MV-4-11 (cell line): ENCODE results near the gene CHD1L.
"Not testable (repeated sequence)": the region's sequence is repeated elsewhere in the genome, so short reads cannot be mapped to it uniquely, and the experiment has no call there.

Experiments used
- DNase-seq: peaks from one replicate; lab custom pipeline; 2025; lab: John Stamatoyannopoulos, UW

The CHD1L gene

DNA sequence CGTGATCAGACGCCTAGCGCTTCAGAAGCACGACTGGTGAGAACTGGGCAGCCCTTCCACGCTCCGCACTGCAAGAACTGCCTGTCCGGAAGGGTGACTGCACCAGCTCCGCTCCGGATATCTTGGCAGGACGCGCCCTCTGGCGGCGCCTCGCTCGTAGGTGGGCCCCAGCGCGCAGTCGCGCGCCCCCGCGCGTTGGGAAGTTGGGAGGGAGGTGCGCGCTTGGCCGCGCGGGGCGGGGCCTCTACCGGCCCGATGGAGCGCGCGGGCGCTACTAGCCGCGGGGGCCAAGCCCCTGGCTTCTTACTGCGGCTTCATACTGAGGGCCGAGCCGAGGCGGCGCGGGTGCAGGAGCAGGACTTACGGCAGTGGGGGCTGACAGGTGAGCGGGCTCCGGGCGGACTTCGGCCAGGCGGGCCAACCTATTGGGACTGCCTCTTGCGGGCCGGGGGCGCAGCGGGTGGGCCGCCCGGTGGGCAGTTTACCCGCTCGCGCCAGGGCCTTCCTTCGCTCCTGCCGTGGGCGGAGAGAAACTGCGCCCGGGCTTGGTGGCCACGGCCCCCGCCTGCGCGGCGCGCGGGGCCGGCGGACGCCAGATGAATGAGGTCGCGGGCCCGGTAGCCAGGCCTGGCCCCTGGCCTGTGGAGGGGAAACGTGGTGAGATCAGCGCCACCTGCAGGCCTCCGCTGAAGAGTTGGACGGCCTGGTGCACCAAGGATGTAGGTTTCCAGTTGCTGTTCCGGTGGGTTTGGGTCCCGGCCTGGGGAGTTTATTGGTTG, at the start of gene CHD1L:
TSS of gene CHD1L (plus strand) at position 236 of the 779 bp plus-strand sequence. CDS start at position 256, 20 bp downstream.
- peak; percentile 92 for DNase-seq

DNA sequence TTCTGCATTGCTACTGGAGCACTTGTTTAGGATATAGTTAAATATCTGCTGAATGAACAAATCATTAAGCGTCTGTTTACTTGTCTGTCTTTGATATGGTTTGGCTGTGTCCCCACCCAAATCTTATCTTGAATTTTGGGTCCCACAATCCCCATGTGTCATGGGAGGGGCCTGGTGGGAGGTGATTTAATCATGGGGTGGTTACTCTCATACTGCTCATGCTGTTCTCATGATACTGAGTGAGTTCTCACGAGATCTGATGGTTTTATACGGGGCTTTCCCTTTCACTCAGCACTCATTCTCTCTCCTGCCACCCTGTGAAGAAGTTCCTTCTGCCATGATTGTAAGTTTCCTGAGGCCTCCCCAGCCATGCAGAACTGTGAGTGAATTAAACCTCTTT, 45.2 kb upstream of the CHD1L start:
- DNase-seq, result not testable (repeated sequence)

DNA sequence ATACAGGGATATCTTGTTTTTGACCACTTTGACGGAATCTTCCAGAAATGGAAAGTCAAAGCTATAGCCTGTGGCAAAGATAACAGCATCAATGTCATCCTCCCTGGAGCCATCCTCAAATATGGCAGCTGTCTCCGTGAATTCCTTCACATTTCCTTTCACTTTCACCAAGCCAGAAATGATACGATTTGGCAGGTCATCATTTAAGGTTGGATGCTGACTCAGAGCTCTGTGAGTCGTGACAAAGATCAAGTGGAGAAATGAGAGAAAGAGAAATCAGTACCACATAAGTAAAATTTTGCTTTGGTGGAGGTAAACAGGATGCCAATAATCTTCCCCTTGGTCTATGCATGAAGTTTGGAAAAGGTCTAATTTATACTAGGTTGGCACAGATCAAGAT, 41.2 kb upstream of the CHD1L start:
- no peak for DNase-seq

DNA sequence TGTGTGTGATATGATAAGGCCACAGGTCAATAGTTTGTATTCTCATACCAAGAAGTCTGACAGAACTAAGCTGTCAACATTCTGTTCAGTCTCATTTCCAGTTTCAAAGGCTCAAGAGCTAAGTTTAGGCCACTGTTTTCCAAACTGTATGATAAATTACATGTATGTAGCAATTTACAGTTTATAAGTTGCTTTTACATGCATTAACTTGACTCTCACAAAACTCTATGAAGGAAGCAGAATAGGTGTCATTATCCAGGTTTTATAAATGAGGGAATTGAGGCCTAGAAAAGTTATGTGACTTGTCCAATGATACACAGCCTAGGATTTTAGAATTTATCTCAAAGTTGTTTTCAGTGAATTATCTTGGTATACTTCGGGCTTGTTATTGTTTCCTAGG, 40.7 kb upstream of the CHD1L start:
- DNase-seq, result no peak

DNA sequence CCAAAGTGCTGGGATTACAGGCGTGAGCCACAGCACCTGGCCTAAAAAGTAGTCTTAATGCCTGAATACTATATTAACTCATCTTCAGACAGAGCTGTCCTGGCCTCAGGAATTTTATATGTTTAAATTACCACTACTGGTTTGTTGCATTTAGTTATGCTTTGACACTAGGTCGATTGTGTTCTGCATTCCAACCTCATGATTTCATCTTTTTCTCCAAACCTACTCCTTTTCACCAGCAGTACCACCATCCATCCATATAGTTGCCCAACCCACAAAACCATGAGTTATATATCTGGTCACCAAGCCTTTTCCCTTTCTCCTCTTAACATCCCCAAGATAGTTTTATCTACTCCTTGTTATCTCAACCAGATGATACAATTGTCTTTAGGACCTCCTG, 39.9 kb upstream of the CHD1L start:
- no peak for DNase-seq

DNA sequence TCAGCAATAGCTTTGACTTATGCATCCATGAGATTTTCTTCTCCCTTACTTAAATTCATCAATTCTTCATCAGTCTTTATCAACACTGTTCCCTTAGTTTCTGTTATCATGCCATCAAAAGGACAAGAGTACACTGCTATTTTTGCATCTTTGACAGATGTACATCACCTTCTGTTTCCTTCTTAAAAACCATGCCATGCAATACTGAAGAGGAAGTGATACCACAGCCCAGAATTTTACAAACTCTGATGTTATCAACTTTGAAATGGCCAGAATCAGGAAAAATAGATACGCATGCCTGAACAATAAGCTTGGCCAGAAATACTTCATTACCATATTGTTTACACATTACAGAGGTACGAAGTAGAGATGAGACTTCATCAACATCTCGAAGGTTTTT, 38.4 kb upstream of the CHD1L start:
- peak; percentile 79 for DNase-seq

DNA sequence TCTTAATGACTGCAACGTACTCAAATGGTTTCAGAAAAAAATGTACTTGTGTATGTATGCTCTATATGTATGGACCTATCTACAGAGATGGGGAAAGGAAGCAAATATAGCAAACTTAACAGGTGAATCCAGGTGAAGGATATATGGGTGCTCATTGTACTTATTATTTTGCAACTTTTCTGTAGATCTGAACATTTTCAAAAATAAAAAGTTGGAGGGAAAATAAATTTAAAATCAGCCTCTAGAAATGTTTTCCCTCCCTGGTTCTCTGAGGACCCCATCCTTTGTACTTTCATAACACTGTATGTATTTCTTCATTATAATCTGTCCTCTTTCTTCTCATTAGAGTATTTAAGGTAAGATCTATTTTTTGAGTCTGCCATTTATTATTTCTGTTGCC, 35.3 kb upstream of the CHD1L start:
- DNase-seq, result no peak

DNA sequence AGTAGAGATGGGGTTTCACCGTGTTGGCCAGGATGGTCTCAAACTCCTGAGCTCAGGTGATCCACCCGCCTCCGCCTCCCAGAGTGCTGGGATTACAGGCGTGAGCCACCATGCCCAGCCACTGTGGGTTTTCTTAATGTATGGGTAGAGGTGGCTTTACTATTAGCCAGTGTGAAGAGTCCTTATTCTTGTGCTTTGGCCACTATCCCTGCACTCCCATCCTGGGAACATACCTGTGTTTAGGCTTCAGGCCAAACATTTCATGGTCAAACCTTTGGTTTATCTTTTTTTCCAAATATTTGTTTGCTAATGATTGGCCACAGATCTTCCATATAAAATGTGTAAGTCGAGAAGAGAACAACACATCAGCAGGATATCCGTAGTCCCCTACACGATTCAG, 33.9 kb upstream of the CHD1L start:
- DNase-seq, result no peak

DNA sequence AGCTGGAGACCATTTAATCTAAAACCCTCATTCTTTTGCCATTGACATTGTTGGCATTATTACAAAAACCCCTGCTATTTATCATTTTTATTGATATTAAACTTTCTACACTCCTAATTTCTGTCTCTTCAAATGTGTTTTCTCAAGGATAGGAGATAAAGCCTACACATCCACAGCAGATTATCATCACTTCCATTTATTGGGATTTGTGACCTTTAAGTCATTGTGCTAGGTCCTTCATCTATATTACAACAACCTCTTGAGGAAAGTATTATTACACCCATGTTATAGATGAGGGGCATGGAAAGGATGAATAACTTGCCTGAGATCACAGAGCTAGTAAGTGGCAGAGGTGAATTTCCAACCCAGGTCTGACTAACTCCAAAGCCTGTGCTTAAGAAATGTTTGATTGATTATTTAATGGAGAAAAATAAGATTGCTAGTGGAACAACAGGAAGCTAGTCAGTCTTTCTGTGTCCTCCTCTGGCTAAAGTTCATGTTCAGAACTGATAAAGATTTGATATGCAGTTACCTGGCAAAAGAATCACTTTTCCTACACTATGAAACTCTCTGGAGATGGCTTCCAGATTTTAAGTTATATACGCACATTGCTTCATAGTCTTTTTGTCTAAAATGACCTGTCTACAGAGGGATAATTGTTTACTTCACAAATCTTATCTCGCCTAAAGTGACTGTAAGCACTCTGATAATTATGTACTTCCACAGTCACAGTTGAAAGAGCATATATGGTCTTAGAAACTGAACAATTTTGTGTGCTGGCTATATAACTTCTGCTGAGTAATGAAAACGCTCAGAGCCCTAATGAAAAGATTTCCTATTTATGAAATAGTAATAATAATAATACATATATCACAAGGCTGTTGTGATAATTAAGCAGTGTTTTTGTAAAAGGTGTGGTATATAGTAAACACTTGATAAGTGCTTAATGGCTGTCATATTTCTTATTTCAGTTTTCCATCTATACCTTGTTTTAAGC, 32.4 kb upstream of the CHD1L start:
- no peak for DNase-seq

DNA sequence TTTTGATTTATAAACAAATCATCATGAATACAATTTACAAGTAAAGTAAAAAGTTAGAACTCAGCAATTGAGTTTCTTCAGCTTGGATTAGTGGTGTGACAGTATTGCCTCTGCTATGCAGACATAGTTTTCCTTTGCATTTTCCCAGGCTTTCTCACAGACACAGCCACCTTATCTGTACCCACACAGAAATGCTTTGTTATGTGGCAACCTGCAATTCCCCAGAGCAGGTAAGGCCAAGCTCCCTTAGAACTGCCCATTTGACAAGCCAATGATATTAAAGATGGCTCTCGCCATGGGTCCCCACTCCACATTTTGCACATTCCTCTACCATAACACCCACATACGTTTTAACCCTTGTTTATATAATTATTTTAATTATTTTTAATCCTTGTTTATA, 31.5 kb upstream of the CHD1L start:
- no peak for DNase-seq

DNA sequence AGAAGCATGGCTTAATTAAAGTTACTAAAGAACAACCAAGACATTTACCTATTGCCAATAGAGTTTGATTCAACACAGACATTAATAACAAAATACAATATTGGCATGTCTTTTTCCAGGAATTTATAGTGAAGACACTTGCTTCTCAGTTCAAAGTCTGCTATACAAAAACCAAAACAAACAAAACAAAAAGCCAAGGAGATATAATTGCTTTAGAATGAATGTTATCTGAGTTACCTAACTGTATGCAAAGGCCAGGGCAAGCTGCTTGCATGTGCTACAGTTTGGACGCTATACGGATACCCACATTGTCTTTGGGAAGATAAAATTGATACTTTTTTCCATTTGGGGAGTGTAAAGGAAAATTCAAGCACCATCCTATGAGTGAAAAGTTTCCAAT, 30.9 kb upstream of the CHD1L start:
- DNase-seq, result no peak

DNA sequence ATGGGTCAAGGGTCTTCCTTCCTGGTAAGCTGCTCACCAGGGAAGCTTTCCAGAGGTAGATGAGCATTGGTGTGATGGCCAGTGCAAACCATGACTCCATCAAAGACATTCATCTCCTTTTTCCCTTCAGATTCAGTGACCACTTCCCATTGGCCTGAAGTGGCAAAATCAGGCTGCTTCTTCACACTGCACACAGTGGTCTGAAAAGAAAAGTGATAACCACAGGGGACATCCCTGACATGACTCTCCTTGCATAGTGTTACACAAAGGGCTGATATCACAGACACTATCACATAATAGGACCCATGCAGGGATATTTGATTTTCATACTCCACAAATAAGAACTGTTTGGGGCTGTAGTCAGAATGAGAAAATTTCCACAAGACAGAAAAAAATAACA, 29.2 kb upstream of the CHD1L start:
- no peak for DNase-seq

DNA sequence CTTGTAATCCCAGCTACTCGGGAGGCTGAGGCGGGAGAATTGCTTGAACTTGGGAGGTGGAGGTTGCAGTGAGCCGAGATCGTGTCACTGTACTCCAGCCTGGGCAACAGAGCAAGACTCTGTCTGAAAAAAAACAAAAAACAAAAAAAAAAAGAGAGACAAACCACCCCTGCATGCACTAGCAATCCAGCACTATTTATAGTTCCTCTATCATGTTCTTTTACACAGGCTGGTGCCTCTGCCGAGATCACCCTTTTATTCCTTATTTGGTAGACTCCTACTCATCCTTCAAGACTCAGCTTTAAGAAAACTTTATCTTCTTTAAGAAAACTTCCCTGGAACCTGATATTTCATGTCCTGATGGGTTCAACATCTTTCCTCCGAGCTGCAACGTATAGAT, 28.2 kb upstream of the CHD1L start:
- DNase-seq, result no peak

DNA sequence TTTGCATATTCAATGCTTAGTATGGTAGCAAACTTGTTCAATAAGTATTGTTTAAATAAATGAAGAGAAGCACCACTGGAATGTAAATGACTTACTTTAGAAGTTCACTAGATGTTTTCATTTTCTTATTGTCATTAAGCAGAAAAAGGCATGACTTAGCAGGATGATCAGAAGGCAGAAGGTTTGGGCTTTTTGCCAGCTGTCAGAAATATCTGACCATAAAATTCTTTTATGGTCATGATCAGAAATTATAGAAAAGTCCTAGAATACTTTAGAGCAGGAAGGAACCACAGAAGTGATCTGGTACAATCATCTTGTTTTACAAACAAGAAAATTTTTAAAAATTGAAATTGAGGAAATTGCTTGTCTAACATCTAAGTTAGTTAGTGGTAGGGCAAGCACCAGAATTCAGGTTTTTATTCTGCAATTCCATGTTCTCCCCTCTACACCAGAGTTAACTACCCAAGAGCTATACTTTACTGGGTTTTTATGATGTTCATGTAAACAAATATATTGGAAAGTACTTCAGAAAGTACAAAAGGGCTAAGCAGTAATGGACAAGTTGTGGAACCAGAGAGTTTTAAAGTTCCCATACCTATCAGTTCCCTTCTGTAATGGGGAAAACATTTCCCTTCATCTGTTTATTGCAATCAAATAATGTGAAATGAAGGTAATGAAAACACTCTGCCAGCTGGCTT, 27.5 kb upstream of the CHD1L start:
- DNase-seq, result no peak

DNA sequence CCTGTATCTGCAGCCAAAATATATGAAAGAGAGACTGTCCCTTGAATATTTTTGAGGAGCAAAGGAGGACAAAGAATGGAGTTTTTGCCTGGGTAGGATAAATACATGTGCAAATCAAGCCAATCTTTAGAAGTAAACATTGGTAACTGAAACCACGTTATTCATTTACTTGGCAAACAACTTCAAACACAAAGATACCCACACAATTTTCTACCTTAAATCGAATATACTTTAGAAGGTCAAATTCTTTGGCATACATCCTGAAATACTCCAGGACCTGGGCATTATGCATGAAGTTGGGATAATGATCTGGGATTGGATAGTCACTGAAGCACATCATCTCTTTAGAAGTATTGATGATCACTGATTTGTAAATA, 27.0 kb upstream of the CHD1L start:
- DNase-seq, result no peak

DNA sequence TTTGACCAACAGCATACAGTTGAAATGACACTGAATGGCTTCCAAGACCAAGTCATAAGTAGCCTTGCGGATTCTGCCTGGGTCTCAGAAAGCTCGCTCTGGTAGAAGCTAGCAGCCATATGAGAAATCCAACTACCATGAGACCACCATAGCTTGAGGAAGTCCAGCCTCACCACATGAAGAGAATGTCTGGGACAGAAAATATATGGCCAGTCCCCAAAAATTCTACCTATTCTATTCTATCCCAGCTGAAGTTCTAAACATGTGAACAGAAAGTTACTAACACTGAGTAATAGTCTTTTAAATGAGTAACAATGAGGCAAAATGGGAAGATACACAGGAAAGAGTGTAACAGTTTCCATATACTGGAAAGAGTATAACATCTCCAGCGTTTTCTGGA, 26.4 kb upstream of the CHD1L start:
- no peak for DNase-seq

DNA sequence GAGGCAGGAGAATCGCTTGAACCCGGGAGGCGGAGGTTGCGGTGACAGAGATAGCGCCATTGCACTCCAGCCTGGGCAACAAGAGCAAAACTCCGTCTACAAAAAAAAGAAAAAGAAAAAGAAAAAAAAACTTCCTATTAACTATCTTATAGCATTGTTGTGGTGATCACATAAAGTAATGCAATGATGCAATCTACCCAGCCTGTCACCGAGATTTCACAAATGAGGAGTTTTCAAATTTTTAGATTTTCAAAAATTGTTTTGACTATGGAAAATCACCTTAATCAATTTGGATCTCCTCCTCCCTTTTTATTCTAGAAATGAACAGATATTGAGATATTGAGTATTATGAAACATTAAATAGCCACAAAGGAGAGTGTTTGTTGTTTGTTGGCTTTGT, 25.3 kb upstream of the CHD1L start:
- DNase-seq, result no peak

DNA sequence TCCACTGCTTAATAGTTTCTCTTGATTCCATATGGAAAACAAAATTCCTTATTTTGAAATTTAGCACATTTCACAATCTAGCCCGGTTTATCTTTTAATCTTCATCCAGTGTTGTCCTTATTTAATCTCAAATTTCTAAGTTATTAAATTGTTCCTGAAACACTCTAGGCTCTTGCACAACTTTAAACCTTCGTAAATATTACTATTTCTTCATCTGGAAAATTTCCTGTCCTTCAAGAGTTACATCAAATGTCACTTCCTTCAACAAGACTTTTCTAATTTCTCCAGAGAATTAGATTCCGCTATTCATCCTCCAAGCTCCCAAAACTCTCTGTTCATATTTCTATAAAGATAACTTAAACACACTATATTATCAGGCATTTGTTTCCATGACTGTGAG, 23.9 kb upstream of the CHD1L start:
- DNase-seq, result no peak

DNA sequence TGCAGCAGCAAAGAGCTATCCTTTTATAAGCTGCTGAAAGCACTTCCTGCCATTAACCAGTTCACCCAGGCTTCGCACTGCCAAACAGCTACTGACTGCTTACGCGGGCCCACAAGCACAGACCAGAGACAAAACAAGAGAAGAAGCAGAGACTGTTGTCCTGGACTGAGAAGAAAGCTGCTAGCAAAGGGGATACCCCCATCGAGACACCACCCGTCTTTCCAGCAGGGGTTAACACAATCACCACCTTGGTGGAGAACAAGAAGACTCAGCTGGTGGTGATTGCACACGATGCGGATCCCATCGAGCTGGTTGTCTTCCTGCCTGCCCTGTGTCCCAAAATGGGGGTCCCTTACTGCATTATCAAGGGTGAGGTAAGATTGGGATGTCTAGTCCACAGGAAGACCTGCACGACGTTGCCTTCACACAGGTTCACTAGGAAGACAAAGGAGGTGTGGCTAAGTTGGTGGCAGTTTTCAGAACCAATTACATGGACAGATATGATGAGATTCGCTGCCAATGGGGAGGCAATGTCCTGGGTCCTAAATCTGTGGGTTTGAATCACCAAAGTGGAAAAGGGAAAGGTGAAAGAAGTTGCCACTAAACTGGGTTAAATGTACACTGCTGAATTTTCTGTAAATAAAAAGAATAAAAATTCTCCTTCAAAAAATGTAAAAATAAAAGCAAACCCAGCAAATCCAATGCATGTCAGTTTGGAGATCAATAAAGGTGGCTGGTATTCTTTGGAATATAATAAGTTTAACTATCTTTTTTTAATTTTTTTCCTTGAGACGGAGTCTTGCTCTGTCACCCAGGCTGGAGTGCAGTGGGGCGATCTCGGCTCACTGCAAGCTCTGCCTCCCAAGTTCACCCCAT, 18.5 kb upstream of the CHD1L start:
- no peak for DNase-seq

DNA sequence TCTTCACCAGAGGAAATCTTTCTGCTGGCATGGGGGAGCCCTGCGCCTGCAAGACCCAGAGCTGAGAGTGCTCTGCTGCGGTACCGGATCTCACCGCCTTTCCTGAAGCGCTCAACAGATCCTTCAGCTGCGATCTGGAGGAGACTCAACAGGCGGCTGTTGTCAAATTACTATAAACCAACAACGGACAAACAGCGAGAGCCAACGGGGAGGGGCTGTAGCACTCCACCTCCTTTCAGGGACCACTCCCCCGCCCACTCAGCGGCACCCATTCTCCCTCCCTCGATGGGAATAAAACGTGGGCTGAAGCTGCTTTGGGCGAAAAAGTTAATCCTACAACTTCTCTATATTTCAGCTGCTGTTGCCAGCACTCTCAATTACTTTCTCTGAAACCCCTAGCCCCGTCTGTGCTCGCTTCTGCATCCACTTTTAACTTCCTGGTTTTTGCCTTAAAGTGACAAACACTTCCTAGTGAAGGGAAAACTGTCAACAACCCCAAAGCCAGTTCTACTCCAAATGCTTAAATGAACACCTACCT, 17.2 kb upstream of the CHD1L start, which contains the start of gene FMO5:
TSS of gene FMO5 (minus strand) at position 147 of the 538 bp plus-strand sequence. CDS start 310 bp downstream, outside the sequence.
- DNase-seq, result peak; percentile 75

DNA sequence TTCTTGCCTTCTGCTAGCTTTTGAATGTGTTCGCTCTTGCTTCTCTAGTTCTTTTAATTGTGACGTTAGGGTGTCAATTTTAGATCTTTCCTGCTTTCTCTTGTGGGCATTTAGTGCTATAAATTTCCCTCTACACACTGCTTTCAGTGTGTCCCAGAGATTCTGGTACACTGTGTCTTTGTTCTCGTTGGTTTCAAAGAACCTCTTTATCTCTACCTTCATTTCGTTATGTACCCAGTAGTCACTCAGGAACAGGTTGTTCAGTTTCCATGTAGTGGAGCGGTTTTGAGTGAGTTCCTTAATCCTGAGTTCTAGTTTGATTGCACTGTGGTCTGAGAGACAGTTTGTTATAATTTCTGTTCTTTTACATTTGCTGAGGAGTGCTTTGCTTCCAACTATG, 11.5 kb upstream of the CHD1L start:
- not testable (repeated sequence) for DNase-seq
